Measurements from ENCODE around the gene MAPK1IP1L. TPM values are rescaled to one million over a fixed set of nuclear protein-coding genes. Genes with fewer than 3 reads are reported as not detected.

Gene MAPK1IP1L
- total and polyA plus RNA-seq, 9 donors, result 35.6 to 130 (median 75.6) TPM

DNA sequence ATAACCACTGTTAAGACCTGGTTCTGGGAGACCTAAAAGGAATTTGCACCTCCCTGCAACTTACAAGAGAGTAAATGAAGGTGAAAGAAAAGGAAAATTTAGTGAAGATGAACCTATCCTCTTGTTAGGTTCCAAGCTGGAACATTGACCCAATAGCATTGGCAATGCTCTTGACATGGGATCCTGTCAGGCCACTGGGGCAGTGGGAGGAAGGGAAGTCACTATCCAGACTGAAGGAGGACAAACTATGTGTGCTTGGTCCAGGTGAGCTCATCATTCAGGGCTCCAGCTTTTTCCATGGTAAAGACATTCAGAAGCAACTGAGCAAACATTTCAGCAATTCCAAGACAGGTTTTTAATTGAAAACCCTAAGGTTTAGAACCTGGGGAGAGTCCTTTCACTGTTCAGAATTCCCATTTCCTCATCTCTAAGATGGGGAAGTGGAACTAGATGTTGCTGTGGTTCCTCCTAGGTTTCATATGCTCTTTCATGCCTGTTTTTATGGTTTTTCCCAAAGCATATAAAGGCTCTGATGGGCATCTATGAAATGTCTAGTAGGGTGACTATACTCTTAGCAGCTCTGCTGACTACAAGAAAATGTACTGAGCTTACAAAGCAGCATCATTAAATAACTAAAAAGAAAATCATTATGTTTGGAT is 33.1 kb downstream of the MAPK1IP1L start:
- H3K27ac ChIP-seq, result no peak overlapping the region
- no peaks in the 10 kb centered on the region for H3K36me3 ChIP-seq
- no peak overlapping the region for H3K4me3 ChIP-seq
- H3K27me3 ChIP-seq, result no peaks in the 10 kb centered on the region
- no peak for TF ChIP-seq EP300 (IDR thresholded peaks at IDR 0.05)
- TF ChIP-seq POLR2A (IDR thresholded peaks at IDR 0.05), result no peak
- TF ChIP-seq, protein P1, sequence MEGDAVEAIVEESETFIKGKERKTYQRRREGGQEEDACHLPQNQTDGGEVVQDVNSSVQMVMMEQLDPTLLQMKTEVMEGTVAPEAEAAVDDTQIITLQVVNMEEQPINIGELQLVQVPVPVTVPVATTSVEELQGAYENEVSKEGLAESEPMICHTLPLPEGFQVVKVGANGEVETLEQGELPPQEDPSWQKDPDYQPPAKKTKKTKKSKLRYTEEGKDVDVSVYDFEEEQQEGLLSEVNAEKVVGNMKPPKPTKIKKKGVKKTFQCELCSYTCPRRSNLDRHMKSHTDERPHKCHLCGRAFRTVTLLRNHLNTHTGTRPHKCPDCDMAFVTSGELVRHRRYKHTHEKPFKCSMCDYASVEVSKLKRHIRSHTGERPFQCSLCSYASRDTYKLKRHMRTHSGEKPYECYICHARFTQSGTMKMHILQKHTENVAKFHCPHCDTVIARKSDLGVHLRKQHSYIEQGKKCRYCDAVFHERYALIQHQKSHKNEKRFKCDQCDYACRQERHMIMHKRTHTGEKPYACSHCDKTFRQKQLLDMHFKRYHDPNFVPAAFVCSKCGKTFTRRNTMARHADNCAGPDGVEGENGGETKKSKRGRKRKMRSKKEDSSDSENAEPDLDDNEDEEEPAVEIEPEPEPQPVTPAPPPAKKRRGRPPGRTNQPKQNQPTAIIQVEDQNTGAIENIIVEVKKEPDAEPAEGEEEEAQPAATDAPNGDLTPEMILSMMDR (IDR thresholded peaks at IDR 0.05), result no peak
- H3K4me1 ChIP-seq (ENCODE audit: insufficient read depth), result no peaks in the 10 kb centered on the region
- intact Hi-C loops (cut with DNase I), result loop anchor here in 2 of 4 donors (5.0 kb wide), 2 partner anchors 73 to 78 kb away; no protein-coding TSS in a partner anchor
- no peak for DNase-seq
- no peaks in the 10 kb centered on the region for H3K9me3 ChIP-seq

DNA sequence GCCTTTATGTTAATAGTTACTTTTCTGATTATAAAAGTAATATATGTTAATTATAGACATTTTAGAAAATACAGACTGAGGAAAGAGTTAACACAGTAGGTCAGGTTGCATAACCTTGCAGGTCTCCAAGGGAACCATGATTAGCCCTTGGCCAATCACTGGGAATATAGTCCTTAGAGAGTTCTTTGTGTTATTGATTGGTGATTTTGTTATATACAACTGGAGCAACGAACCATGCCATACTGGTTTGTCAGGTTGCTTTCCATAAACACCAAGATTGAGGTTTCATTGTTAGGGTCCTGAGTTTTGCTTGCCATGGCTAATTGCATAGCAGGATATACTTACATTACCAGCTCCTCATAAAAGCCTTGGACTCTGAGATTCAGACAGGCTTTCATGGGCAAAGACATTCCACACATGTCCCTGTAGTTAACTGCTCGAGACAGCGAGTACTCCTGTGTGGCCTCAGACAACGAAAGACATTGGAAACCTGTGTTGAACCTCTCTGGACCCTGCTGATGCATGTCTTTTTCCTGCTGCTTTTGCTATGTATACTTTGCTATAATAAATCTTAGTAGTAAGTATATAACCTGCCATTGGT is 33.7 kb downstream of the MAPK1IP1L start:
- no peaks in the 10 kb centered on the region for H3K4me1 ChIP-seq (ENCODE audit: insufficient read depth)
- no peak overlapping the region for H3K27ac ChIP-seq
- H3K4me3 ChIP-seq, result no peak overlapping the region
- intact Hi-C loops (cut with DNase I), result loop anchor here in 2 of 4 donors (5.0 kb wide), 2 partner anchors 72 to 77 kb away; no protein-coding TSS in a partner anchor
- no peaks in the 10 kb centered on the region for H3K36me3 ChIP-seq
- no peak for DNase-seq
- H3K27me3 ChIP-seq, result no peaks in the 10 kb centered on the region
- TF ChIP-seq EP300 (IDR thresholded peaks at IDR 0.05) (no peak), POLR2A (IDR thresholded peaks at IDR 0.05) (no peak)
- TF ChIP-seq, protein P1 (IDR thresholded peaks at IDR 0.05), result no peak
- 72 to 84% (median 81%) methylated on average over 4 of the region's 4 CpGs for WGBS, 3 donors
- H3K9me3 ChIP-seq, result no peaks in the 10 kb centered on the region

DNA sequence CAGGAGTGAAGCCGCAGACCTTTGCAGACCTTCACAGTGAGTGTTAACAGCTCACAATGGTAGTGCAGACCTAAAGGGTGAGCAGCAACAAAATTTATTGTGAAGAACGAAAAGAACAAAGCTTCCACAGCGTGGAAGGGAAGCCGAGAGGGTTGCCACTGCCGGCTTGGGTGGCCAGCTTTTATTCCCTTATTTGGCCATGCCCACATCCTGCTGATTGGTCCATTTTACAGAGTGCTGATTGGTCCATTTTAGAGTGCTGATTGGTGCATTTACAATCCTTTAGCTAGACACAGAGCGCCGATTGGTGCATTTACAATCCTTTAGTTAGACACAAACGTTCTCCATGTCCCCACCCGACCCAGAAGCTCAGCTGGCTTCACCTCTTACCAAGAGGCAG is 35.5 kb downstream of the MAPK1IP1L start:
- H3K36me3 ChIP-seq, result no peaks in the 10 kb centered on the region
- no peak overlapping the region for H3K27ac ChIP-seq
- 89 to 93% (median 91%) methylated on average over 9 of the region's 9 CpGs for WGBS, 3 donors
- H3K4me3 ChIP-seq, result no peak overlapping the region
- intact Hi-C loops (cut with DNase I), result loop anchor here in 2 of 4 donors (5.0 kb wide), 2 partner anchors 70 to 75 kb away; no protein-coding TSS in a partner anchor
- H3K27me3 ChIP-seq, result no peaks in the 10 kb centered on the region
- no peaks in the 10 kb centered on the region for H3K4me1 ChIP-seq (ENCODE audit: insufficient read depth)
- no peaks in the 10 kb centered on the region for H3K9me3 ChIP-seq
- no peak for TF ChIP-seq EP300 (IDR thresholded peaks at IDR 0.05)
- TF ChIP-seq, protein P1 (IDR thresholded peaks at IDR 0.05), result no peak
- TF ChIP-seq POLR2A (IDR thresholded peaks at IDR 0.05), result no peak
- DNase-seq, result no peak

DNA sequence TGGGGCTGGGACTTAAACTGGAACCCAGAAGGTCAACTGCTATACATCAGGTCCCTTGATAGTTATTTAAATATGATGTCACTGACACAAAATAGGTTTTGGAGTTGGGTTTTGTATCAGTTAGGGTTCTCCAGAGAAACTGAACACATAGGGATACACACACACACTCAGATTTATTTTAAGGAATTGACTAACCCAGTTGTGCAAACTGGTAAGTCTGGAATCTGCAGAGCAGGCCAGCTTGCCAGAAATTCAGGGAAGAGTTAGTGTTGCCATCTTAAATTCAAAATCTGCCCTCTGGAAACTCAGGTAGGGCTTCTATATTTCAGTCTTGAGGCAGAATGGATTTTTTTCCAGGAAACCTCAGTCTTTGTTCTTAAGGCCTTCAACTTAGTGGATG is 36.9 kb downstream of the MAPK1IP1L start:
- peak in 1 of 5 donors; percentile 2 for DNase-seq
- Histone ChIP-seq H3K27me3 (no peaks in the 10 kb centered on the region), H3K4me1 (ENCODE audit: insufficient read depth) (no peaks in the 10 kb centered on the region), H3K36me3 (no peaks in the 10 kb centered on the region), H3K9me3 (no peaks in the 10 kb centered on the region), H3K27ac (no peak overlapping the region), H3K4me3 (no peak overlapping the region)
- TF ChIP-seq EP300 (IDR thresholded peaks at IDR 0.05), result no peak
- TF ChIP-seq, protein P1 (IDR thresholded peaks at IDR 0.05), result no peak
- no peak for TF ChIP-seq POLR2A (IDR thresholded peaks at IDR 0.05)
- intact Hi-C loops (cut with DNase I), result loop anchor here in 2 of 4 donors (5.0 kb wide), 2 partner anchors 69 to 74 kb away; no protein-coding TSS in a partner anchor
